ENCODE measurements around the gene HES3.

The HES3 gene, protein sequence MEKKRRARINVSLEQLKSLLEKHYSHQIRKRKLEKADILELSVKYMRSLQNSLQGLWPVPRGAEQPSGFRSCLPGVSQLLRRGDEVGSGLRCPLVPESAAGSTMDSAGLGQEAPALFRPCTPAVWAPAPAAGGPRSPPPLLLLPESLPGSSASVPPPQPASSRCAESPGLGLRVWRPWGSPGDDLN

DNA sequence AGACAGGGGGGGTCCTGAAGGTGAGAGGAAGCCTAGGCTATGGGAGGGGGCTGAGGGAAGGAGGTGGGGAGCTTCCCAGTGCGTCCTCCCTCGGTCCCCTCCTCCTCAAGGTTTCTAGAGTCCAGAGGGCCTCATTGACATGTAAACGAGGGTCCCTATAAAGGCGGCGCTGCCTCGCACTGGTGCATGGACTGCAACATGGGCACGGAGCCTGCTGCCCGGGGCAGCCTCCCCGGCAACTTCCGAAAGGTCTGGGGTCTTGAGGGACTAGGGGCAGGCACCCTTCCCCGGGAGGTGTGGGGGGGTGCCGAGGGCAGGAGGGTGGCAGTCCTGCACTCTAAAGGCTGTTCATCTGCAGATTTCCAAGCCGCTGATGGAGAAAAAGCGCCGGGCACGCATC is at the start of gene HES3:
Gene HES3, plus strand, starts transcription at position 187 of the 400 bp plus-strand sequence. Its CDS starts 187 bp downstream, at position 374.
- no peak for DNase-seq

DNA sequence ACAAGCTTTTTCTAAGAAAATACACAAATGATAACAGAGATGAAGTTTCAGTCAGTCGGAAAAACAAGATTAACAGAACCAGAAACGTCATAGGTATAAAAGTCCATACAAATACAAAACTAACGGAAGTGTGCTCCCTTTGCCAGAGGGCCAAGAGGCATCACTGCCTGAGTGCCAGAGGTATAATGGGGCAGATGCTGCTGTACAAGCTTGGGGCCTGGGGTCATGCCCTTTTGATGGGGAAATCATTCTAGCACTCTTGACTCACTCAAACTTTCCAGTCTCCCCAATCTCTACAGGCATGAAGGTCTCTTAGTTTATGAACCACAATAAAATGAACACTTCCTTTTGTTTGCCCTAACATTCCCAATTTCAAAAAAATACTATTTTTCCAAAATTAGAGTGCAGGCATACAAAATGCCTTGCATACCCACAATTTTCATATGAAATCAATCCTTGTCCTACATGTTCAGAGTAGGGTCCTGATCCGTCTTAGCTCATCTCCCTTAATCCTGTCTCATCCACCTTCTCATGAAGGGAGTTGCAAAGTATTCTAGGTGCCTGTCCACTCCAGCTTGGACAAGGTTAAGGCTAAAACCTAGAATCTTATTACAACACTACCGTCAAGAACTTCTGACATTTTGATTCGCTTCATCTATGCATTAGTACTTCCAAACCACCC is 46.1 kb upstream of the HES3 start:
- DNase-seq = no peak

DNA sequence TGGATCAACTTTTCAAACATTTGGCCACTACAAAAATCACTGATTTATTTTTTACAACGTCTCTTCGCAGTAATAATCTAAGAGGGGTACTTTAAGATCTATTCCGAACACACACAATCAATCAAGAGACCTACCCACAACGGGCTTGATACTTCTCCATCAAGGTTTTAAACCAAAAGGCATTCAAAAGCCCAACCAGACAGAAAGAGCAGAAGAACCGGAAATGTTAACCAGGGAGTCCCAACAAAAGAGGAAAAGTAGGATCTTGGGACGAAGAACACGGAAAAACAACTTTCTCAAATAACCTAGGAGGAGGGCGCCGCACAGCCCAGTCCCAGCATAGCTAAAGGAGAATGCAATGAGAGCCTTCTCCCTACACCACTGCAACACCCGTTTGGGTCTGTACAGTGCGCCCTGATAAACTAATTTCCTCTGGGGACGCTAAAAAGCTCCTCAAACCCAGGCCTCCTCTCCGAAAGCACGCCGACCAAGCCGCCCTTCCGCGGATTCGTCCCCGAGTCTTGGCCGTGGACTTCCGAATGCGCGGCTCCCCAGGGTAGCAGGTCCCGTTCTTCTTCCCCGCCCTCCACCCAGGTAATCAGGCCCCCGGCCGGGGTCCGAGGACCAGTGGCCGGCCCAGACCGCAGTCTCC is 45.2 kb upstream of the HES3 start:
- DNase-seq = peak; percentile 77

DNA sequence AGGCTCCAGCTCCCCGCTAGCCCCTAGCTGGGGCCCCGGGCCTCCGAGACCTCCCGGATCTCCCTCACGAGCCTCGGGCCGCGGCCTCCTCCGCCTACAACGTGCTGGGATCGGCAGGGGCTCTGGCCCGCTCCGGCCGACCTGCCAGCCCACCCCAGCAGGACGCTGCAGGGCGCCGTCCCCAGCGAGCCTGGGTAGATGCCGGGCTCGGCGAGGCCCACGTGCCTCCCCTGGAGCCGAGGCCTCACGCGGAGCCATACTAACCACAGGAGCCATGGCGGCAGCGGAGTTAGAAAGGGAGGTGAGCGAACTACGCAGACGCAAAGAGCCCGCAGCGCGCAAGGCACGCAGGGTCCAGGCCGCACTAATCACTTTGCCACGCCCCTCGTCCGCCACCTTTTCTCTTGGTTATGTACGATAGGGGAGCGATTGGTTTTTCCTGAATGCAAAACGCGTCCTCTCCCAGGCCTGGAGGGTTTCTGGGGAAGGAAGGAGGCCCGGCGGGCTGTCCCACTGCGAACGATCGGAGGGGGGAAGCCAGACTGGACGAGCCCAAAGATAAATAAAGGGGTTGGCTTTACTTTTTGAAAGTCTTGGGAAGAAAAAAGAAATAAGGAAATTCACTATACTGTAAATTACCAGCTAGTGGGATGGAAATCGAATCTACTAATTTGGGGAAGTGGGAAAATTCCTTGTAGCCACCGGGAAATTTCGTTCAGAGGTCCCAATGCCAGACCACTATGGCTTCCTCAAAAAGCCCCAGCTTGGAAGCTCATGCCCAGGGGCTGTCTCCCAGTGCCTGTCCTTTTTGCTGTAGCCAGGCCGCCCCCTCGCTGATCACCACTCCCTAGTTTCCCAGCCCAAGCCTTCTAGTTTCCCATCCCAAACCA is 44.4 kb upstream of the HES3 start, which contains the start of gene RPL22:
Gene RPL22, minus strand, starts transcription at position 298 of the 890 bp plus-strand sequence. Its CDS starts 22 bp downstream, at position 276.
- peak; percentile 99 for DNase-seq

DNA sequence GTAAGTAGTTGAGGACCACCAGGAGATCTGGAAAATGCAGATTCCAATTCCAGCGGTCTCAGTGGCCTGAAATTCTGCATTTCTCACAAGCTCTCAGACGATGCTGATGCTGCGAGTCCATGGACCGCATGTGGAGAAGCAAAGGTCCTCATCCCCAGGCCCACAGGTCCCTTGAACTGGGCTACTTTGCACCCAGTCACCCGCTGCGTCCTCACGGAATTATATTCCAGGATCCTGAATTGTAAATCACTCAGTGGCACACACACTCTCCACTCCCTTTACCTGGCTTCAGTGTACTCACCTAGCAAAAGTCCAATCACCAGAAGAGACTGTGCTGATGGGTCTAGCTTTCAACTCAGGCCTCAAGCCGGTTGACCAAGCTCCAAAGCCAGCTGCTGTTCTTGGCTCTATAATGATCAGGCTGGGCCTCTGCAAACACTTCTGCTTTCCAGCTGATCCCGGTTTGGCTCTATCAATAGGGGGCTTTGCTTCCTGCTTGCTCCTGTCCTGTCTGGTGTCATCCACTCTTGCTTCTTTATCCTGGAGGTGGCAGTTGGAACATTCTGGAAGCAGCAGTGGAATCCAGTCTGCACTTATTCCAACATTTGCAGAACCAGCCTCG is 43.7 kb upstream of the HES3 start:
- no peak for DNase-seq

DNA sequence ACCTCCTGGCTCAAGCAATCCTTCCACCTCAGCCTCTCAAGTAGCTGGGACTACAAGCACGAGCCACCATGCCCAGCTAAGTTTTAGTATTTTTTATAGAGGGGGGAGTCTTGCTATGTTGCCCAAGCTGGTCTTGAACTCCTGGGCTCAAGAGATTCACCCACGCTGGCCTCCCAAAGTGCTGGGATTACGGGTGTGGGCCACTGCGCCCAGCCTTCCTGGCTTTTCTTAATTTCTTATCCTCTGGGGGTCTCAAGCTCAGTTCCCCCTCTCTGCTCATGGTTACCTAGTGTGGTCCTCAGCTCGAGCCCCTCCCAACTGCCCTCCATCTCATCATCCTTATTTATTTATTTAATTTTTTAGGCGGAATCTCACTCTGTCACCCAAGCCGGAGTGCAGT is 41.7 kb upstream of the HES3 start:
- no peak for DNase-seq

DNA sequence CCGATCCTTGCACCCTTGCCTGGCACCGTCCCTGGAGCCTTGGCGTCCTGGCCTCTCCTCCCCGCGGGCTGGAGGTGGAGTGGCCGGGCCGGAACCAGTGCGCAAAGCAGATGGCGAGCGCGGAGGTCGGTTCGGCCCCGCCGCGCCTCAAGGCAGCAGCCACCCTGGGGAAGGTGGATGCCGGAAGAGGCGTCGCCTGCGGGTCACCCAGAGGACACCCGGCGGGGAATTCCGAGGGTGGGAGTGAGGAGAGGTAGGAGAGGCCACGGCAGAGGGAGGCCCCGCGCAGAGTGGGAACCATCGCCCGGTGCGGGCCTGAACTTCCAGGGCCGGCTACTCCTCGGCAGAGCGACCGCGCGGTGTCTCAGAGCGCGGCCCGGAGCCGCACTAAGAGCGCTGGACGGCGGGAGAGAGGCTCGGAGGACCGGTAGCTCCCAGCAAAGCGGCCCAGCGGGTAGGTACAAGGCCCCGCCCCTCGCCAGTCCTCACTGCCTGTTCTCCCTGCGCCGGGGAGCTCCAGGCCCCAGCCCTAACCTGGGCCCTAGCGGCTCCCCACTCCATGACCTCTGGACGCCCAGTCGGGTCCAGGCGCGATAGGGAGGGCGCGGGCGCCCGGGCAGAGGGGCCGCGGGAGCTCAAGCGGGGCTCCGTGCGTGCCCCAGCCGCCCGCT is 38.0 kb upstream of the HES3 start, which contains the start of gene RNF207:
Gene RNF207, plus strand, starts transcription at position 271 of the 671 bp plus-strand sequence. CDS start 417 bp downstream, outside the sequence.
- DNase-seq = peak; percentile 91

DNA sequence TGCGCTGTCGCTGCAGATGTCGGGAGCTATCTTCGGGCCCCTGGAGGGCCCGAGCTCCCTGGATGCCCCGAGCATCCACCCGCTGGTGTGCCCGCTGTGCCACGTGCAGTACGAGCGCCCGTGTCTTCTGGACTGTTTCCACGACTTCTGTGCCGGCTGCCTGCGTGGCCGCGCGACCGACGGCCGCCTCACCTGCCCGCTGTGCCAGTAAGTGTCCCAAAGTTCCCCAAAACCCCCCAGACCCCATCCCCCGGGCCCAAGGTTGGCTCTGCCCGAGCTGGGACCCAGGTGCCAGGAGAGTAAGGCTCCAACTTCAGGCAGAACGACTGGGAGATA is 37.5 kb upstream of the HES3 start:
- DNase-seq = no peak

DNA sequence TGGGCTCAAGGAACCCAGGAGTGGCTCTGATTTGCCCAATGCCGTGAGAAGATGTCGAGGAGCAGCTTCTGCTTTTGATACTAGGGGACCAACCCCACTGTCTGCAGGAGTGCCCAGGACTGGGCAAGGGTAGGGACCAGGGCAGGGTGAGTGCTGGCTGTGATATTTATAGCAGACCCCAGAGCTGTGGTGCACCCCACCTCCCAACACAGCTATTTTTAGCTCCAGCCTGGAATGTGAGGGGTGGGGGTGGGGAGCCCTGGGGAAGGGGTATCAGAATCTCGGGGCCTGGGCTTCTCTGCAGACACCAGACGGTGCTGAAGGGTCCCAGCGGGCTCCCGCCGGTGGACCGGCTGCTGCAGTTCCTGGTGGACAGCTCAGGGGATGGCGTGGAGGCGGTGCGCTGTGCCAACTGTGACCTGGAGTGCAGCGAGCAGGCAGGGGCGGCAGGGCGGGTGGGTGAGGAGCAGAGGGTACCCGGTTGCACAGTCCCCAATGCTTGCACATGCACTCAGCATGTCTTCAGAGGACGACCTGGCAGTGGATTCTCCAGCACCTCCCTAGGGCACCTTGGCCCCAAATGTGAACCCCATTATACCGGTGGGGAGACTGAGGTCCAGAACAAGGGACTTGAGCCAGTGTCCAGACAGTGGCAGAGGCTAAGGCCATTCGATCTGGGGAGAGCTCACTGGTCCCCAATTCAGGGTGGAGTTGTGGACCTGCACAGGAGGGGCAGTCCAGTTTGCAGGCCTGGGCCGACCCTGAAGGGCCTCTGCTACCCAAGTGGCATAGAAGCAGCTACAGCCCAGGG is 36.7 kb upstream of the HES3 start:
- DNase-seq = no peak

DNA sequence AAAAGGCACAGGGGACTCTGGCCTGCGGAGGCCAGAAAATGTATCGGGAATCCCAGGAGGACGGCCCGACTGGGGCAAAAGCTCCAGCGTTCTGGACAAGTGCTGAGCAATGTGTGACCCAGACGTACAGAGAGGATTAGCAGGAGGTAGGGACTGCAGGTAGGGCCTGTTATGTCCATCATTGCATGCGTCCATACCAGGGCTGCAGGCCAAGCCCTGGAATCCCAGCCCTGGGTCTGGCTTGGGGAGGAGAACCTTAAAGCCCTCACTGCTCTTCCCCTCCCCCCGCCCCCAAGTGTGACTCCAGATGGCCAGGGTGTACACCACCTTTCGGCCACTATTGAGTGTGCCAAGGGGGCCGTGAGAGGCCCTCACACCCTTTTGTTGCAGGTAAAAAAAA is 36.1 kb upstream of the HES3 start:
- no peak for DNase-seq

DNA sequence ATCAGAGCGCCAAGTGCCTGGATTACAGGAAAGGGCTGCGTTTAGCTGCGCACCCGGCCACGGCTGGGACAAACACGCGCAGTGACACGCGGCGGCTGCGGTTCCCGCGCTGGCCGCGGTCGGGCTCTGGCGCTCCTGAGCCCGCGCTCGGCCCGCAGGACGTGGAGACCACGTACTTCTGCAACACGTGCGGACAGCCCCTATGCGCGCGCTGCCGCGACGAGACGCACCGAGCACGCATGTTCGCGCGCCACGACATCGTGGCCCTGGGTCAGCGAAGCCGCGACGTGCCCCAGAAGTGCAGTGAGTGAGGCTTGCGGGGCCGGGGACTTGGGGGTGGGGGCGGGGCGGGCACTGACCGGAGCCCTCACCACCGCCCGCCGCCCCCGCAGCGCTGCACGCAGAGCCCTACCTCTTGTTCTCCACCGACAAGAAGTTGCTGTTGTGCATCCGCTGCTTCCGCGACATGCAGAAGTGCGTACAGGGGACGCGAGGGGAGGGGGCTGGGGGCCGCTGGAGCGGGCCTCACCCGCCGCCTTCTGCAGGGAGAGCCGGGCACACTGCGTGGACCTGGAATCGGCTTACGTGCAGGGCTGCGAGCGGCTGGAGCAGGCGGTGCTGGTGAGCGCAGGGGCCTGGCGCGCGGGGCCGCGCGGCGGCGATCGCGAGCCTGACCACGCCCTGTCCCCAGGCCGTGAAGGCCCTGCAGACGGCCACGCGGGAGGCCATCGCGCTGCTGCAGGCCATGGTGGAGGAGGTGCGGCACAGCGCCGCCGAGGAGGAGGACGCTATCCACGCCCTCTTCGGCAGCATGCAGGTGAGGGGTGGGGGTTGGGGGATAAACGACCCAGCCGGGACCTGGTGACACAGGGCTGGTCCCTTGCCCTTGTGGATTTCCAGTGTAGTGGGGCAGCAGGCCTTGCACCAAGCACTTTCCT is 35.0 kb upstream of the HES3 start:
- DNase-seq = peak; percentile 67

DNA sequence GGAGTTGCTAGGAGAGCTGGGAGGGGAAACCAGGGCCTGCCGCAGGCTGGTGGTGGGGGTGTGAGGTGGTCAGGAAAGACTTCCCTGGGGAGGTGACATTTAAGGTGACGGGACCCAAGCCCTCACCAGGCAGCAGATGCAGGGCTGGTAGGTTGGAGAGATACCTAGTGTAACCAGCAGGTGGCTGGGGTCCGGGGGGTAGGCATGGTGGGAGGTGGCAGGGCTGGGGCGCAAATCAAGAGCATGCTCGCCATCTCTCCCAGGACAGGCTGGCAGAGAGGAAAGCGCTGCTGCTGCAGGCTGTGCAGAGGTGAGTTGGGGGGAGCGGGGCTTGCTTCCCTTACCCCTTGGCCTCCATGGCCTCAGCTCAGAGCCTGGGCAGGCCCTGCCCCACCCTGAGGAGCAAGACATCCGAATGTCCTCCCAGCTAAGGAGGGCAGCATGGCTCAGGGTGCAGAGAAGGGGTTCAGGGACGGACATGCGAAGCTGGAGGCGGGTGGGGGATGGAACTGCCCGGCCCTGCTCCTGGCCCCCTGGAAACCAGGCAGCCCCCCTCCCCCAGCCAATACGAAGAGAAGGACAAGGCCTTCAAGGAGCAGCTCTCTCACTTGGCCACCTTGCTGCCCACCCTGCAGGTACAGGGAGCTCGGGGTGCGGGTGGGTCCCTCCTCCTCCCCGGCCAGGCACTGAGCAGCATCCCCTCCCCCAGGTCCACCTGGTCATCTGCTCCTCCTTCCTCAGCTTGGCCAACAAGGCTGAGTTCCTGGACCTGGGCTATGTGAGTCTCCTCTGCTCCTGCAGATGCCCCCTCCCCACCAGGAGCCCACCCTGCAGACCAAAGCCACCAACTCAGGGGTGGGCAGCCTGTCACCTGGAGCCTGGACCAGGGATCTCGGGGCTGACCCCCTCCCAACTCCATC is 34.1 kb upstream of the HES3 start:
- no peak for DNase-seq

DNA sequence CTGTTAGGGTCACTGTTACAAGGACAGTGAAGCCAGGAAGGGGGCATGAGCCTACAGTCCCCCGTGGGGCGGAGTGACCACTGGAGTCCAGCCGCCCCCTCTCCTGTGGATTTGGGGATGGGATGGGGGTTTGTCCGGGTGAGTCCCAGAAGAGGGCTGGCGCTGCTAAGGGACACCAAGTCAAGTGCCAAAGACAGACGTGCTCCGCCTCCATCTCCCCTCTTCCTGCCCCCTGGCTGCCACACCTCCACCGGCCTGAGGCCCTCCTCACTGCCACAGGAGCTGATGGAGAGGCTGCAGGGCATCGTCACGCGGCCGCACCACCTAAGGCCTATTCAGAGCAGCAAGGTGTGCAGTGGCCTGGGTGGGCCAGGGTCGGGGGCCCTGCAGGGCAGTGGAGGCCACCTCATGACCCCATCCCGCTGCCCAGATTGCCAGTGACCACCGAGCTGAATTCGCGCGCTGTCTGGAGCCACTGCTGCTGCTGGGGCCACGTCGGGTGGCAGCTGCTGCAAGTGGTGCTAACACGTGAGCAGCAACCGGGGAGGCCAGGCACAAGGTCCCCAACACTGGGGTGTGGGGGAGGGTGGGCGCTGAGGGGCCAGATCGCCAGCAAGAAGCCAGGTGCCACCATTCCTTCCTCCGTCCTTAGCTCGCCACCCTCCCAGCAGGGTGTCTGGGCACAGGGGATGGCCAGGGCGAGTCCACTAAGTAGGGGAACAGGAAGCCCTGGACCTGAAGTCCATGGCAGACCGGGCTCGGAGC is 33.2 kb upstream of the HES3 start:
- no peak for DNase-seq

DNA sequence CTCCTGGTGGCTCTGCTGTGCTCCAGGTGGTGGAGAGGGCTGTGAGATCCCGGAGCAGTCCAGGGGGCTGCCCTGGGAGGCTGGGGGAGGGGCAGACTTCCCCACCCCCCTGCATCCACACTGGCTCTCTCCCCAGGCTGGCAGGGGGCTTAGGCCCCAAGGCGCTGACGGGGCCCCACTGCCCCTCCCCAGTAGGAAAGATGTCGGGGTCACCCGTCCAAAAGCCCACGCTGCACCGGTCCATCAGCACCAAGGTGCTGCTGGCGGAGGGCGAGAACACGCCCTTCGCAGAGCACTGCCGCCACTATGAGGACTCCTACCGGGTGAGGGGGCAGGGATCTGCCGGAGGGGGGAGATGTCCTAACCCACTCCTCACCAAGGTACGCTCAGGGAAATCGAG is 32.2 kb upstream of the HES3 start:
- no peak for DNase-seq

DNA sequence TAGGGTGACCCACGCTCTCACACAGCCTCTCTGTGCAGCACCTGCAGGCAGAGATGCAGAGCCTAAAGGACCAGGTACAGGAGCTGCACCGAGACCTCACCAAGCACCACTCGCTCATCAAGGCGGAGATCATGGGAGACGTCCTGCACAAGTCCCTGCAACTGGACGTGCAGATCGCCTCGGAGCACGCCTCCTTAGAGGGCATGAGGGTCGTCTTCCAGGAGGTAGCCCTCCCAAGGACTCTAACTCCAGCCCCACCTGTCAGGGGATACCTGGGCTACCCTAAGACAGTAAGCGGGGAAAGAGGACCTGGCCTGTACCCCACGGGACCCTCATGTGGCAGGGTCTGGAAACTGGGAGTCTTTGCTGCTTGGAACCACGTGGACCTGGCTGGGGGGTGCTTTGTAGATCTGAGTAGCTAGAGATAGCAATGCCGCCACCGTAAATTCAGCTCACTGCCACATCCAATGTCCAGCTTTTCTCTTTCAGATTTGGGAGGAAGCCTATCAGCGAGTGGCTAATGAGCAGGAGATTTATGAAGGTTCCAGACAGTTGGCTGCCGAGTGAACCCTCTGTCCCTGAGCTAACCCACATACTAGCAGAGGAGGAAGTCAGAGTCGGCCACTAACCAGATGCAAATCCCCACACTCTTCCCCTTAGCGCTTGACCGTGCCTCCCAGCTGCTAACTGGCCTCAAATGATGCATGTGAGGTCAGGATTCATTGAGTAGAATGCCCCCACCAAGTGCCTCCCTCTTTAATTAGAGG is 31.6 kb upstream of the HES3 start:
- peak; percentile 63 for DNase-seq

DNA sequence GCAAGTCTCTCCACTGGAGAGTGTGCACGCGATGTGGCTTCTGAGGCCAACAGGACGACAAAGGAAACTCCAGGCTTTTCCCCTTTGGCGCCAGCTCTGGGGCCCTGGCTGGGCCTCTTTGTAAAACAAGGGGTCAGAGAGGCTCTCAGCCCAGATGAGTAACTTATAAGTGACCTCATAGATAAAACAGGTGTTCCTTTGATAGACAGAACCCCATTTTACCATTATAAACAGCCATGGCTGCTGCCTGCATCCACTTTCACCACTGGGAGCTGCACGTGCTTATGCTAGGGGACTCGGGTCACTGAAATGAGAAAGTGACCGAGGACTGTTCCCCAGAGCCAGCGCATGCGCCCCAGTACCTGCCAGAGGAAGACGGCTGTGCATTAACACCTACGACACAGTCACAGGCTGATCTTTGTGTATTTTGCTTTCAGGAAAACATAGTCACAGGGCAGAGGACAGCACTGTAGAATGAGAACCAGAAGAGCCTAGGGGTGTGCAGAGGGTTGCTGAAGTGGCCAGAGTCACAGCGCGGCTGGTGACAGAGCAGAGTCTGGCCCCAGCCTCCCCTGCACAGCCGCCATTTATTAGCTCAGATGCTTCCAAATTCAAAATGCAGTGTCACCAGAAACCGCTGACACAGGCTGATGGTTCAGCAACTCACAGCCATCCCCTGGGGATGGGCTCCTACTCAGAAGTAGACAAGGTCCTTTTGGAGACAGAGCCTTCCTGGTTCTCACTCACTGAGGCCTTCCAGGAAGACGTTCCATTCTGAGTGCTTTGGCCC is 25.4 kb upstream of the HES3 start:
- no peak for DNase-seq

Data from activated effector memory CD4-positive, alpha-beta T cell treated with anti-CD3 and anti-CD28 coated beads, Interleukin-2, amount 50 U/mL, for 16 hours (primary cell).